ENCODE data around the gene CHAD.

GRCh38 chr17:50465635-50466034 lies 3.0 kb downstream of the CHAD start:
- TF ChIP-seq ATF6 (CRISPR knock-in tag; IDR thresholded peaks at IDR 0.05), result no peak
- TF ChIP-seq TP53 (CRISPR knock-in tag; IDR thresholded peaks at IDR 0.05), result no peak
